SH-SY5Y (cell line): Measurements from ENCODE around the gene IMP3.

ENCODE experiments used
- GATA2 ChIP-seq: IDR thresholded peaks from 2 replicates; pipeline ENCODE4 v1.6.1; 2011; ENCODE audit warnings: mild to moderate bottlenecking, low read depth, low read length
- GATA3 ChIP-seq: IDR thresholded peaks from 2 replicates; pipeline ENCODE4 v1.6.1; 2011; ENCODE audit warnings: low read depth, mild to moderate bottlenecking, low read length, moderate library complexity

The IMP3 gene

GRCh38 chr15:75620841-75621391, 19.1 kb downstream of the IMP3 start:
- TF ChIP-seq GATA2: no peak
- no peak for TF ChIP-seq GATA3

DNA sequence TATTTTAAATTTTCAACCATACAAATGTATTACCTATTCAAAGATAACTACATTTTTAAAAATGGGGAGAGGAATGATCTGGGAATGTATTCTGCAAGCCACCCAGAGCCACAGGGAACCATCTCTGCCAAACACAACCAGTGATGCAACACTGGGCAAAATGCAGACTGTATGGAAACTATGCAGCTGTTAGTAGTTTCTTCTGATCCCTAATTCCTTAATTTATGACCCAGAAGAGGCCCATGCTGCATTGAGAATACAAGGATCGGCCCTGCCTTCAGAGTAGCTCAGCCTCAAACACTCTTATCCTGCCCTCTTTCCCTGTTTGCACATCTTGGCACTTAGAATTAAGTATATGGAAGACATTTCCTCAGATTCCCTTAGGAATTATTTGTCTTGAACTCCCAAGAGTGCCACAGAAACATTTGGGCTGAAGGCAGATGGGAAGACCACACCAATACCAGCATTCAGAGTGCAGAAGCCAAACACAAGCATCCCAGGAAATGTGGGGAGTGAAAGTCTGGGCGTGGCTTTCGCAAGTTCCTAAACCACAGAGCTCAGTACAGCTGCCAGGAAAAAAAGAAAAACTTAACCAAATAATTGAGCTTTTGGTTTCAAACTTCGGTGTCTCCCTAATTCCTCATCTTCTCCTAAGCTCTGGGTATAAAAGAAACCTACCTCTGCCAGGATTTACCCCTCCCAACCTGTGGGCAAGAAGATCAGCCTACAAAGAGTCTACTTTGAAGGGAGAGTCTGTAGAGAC, 19.8 kb downstream of the IMP3 start:
- TF ChIP-seq GATA3: no peak
- no peak for TF ChIP-seq GATA2

- TF ChIP-seq GATA3 (no peak), GATA2 (no peak)
Observed at GRCh38 chr15:75616766-75617165, 23.3 kb downstream of the IMP3 start.

DNA sequence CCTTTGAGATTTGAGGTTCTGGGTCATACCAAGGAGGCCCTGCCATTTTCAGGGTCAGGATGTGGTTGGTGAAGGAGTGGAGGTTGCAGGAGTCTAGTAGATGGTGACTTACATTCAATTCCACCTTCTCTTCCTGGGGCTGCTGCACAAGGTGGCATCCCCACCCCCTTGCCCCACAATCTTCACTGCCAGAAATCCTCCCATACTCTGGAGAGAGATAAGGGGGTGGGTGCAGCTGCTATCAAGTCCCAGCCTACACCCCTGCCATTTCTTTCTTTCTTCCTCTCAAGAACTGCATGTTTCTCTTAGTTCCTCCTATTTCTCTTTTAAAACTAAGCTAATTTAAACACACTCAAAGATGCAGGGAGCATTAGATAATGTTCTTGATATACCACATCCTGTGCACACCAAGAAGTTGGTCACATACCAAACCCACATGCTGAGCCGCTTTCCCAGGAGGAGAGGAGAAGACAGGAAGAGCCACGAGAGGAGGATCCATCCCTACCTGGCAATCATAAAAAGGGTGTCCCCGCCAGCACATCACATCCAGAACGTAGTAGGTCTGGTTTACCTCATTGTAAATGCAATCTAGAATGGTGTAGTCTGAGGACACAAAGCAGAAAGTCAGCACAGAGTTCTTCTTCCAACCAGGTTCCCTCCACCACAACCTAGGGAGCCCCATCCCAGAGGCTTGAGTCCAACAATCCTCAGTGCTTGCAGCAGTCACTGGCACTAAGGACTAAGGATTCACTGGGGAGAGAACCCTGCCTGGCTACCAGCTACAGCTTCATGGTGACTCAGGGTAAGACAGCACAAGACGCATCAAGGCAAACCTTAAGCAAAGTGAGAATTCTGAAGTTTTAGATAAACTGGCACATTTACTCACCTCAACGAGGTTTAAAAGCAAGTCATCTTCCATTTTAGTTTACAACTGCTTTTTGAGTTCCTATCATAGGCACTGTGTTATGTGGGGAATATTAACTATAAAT, 33.0 kb downstream of the IMP3 start:
- TF ChIP-seq GATA2 (no peak), GATA3 (no peak)

DNA sequence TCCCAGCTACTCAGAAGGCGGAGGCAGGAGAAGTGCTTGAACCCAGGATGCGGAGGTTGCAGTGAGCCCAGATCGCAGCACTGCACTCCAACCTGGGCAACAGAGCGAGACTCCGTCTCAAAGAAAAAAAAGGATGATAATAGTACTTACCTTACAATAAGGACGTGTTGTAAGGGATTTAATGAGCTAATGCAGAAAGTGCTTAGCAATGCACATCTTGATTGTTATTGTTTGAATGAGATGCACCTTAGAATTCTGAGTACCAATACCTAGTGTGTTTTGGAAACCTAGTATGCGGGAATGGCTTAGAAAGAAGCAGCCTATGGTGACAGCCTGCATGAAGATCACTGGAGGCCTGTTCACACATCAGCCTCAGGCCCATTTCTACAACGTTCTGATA, 34.0 kb downstream of the IMP3 start:
- TF ChIP-seq GATA3 (no peak), GATA2 (no peak)

DNA sequence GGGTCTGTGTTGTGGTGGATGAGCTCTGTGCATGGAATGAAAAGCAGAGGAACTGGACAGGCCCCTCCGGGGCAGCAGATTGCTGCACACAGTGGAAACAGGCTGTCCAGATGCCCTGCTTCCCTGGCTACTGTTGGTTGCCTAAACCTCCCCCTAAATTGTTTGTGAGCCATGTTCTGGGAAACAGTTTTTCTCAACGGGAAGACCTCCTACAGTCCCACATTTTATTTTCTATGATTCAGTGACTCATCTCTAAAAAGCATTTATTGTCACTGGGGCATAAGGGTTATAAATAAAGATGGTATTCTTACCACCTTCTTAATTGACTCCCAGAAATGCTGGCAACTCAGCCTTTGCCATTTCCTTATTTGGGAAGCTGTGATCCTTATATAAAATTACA, 40.6 kb downstream of the IMP3 start:
- TF ChIP-seq GATA2: no peak
- TF ChIP-seq GATA3: no peak

DNA sequence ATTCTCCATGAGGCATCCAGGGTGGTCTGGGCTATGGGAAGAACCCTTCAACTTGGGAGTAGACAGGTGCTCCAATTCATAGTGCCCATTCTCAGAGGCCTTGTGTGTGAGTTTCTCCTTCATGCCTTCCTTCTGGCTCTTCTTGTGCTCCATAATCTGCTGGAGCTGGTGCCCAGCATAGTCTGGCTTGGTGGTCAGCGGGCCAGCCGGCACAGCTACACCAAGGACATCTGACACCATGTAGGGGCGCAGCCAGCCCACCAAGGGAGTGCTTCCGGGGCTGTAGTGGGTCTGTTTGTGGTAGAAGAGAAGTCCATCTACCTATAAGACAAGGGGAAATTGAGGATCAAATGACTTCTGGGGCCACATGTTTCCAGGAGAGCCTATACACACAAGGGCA, 41.7 kb downstream of the IMP3 start:
- no peak for TF ChIP-seq GATA2
- TF ChIP-seq GATA3: no peak

GRCh38 chr15:75597667-75598341, 42.2 kb downstream of the IMP3 start:
- no peak for TF ChIP-seq GATA3
- no peak for TF ChIP-seq GATA2

DNA sequence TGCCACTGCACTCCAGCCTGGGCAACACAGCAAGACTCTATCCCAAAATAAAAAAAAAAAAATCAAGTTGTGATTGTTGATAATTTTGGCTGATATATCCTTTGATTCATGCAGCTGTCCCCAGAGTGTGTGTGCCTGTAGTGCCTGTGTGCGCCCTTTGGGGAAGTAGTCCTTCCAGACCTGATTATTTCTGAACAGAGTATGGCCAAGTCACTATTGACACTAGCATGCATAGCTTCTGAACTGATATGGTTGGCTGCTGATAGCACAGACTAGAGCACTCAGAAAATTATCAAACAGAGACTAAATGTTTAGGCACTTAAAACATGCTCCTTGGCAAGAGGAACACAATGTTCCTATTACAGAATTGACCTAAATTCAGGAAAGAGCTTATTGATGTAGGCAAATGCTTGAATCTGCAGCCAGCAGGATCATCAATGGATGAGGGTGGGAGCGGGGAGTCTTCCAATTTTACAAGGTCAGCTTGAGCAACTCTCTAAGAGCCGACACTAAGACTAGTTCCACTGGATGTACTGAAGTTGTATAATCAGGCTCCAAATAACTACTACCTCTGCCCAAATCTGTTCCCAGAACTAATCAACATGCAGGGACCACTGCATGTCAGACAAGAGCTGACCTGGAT, 43.2 kb downstream of the IMP3 start:
- TF ChIP-seq GATA3: no peak
- TF ChIP-seq GATA2: no peak

- TF ChIP-seq GATA3 (no peak), GATA2 (no peak)
Observed at GRCh38 chr15:75594276-75594675, 45.7 kb downstream of the IMP3 start.

DNA sequence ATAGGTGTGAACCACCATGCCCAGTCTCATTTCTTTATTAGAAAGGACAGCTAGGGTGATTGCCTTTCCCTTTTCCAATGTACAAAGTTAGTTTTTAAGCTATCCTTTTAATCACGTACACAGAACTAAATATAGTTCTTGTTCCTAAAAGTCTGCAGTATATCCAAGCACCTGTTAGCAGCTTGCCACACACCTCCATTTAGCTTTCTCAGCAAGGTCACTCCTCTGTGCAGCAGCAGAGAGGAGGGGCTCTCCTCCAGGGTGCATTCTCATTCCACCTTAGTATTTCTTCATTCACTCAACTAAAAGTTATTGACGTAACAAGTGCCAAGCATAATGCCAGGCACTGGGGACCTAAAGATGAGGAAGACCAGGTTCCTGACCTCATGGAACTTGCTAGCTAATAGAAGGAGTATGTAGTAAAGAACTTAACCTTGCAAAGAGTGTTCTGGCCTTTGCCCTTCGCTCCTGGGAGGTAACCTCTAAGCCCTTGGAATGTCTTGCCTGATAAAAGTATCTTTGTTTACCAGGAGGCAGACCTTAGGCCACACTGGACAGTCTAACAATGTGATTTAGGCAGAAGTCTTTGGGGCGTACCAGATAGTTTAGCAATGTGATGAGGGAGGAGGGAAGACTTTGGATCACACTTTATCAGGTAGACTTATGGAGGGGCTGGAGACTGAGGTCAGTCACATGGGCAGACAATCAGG, 48.2 kb downstream of the IMP3 start:
- TF ChIP-seq GATA2 (no peak), GATA3 (no peak)

- TF ChIP-seq GATA3: no peak
- TF ChIP-seq GATA2: no peak
Observed at GRCh38 chr15:75590239-75590638, 49.8 kb downstream of the IMP3 start.
